H1 (cell line): ENCODE data around the gene OSBPL3. TPM values are rescaled to one million over a fixed set of nuclear protein-coding genes. Genes with fewer than 3 reads are reported as not detected.

Source experiments
- CBX5 ChIP-seq: fragments of 300-800, 300-1000 bp; sonication (generic); IDR thresholded peaks from 2 replicates; pipeline ENCODE4 v1.7.1; 2016; ENCODE audit warnings: antibody characterized with exemption, low read length, low read depth
- CBX8 ChIP-seq: fragments of 300-800, 300-1000 bp; sonication (generic); IDR thresholded peaks from 2 replicates; pipeline ENCODE4 v1.7.1; 2016; ENCODE audit warnings: low read depth, low read length, borderline replicate concordance
- CEBPB ChIP-seq: IDR thresholded peaks from 2 replicates; pipeline ENCODE4 v1.6.1; 2012; ENCODE audit warnings: low read depth, low read length
- CREB1 ChIP-seq: IDR thresholded peaks from 2 replicates; pipeline ENCODE4 v1.6.1; 2012; ENCODE audit warnings: inconsistent platforms
- EGR1 ChIP-seq: IDR thresholded peaks from 2 replicates; pipeline ENCODE4 v1.6.1; 2011; ENCODE audit warnings: low read depth, low read length, borderline replicate concordance
- POLR2A ChIP-seq, 2 experiments: IDR thresholded peaks; 1 replicate in 1 of 2; 2 replicates in 1 of 2; pipeline ENCODE4 v1.6.1; 2011; ENCODE audit warnings: low read depth in 2 of 2, low read length in 2 of 2, mild to moderate bottlenecking in 2 of 2; ENCODE audit errors: control extremely low read depth in 1 of 2
- polyA plus RNA-seq, 7 experiments: library from polyadenylated mRNA; depleted of rRNA in 3 of 7; stranded (reverse) in 5 of 7; unstranded in 2 of 7; fragments of >200 nt in 5 of 7; fragments of 200-250 nt in 2 of 7; gene quantifications; 1 replicate in 5 of 7; 2 replicates in 1 of 7; 4 replicates in 1 of 7; pipeline versions ENCODE4 v1.2.1 to v1.2.3, GENCODE V29; 2011 to 2013; ENCODE audit warnings: missing spikeins in 2 of 7, mixed read lengths in 2 of 7
- total RNA-seq: library from RNA; stranded (reverse); fragmentation: NEBNext Ultra II Directional; extraction: Animal tissue kit (Norgen Biotek cat#: 25700); gene quantifications from 2 replicates; pipeline ENCODE4 v1.2.1, GENCODE V29; 2021

The OSBPL3 gene
- total and polyA plus RNA-seq, 2 of the 8 experiments (the other 6 are each of a cell fraction or from before 2014, with no cell fraction given): 2.8 to 13.9 TPM

DNA sequence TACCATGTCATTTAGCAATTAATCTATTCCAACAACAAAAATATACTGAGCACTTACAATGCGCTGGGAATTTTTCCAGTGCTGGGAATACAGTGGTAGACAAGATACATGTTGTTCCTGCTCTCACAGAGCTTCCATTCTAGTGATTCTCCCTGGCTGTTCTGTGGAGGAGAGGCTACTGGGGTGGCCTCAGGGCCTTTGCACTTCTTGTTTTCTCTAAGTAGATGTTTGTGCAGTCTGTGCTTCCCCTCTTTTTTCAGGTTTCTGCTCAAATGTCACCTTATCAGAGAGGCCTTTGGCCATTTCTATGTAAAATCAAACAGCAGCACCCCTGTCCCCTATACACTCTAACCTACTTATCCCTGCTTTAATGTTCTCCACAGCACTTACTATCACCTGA is 24.7 kb downstream of the OSBPL3 start (continued):
- TF ChIP-seq EGR1 (no peak), CEBPB (no peak), CBX8 (no peak), POLR2A (IDR thresholded peaks at IDR 0.05; ENCODE audit: control extremely low read depth in 1 of 2, low read depth in 2 of 2, low read length in 2 of 2) (no peak), CBX5 (no peak), CREB1 (no peak)
